Activated naive CD4-positive, alpha-beta T cell treated with anti-CD3 and anti-CD28 coated beads for 36 hours (primary cell): ENCODE measurements around the gene HYOU1. TPM values are rescaled to one million over a fixed set of nuclear protein-coding genes. Genes with fewer than 3 reads are reported as not detected.
"Not testable (repeated sequence)": the region's sequence is repeated elsewhere in the genome, so short reads cannot be mapped to it uniquely, and the experiment has no call there.

Experiments used
- CTCF ChIA-PET: fragments of 350-600 bp; sonication (Branson Sonifier 250); formaldehyde crosslinking; loops from one replicate; lab custom pipeline; 2021; ENCODE audit warnings: antibody characterized with exemption; lab: Charles Lee
- DNase-seq: peaks from one replicate; pipeline ENCODE4 v3.0.0-alpha.2; 2020
- H3K27ac Mint-ChIP-seq: one replicate; pipeline ENCODE4 v1.8.0; 2021; ENCODE audit warnings: mild to moderate bottlenecking, mixed read lengths
- H3K27me3 Mint-ChIP-seq: one replicate; pipeline ENCODE4 v1.8.0; 2021; ENCODE audit warnings: low read depth, mixed read lengths
- H3K36me3 Mint-ChIP-seq: one replicate; pipeline ENCODE4 v1.8.0; 2021; ENCODE audit warnings: low read depth, mixed read lengths
- H3K4me1 Mint-ChIP-seq: one replicate; pipeline ENCODE4 v1.8.0; 2021; ENCODE audit warnings: low read depth, mixed read lengths
- H3K4me3 Mint-ChIP-seq: one replicate; pipeline ENCODE4 v1.8.0; 2021; ENCODE audit warnings: mild to moderate bottlenecking, moderate library complexity, mixed read lengths
- H3K9me3 Mint-ChIP-seq: one replicate; pipeline ENCODE4 v1.8.0; 2021; ENCODE audit warnings: mixed read lengths
- intact Hi-C: fragments of 100-400 bp; cut with micrococcal nuclease; formaldehyde crosslinking; loops from one replicate; pipeline ENCODE4 v1.15.1; 2023
- total RNA-seq, 2 experiments: library from RNA; stranded (reverse); gene quantifications; one replicate each; pipeline ENCODE4 v1.2.3, GENCODE V29; 2021

Gene HYOU1
- total RNA-seq, 2 experiments from 2014 or later: 108 to 116 TPM

DNA sequence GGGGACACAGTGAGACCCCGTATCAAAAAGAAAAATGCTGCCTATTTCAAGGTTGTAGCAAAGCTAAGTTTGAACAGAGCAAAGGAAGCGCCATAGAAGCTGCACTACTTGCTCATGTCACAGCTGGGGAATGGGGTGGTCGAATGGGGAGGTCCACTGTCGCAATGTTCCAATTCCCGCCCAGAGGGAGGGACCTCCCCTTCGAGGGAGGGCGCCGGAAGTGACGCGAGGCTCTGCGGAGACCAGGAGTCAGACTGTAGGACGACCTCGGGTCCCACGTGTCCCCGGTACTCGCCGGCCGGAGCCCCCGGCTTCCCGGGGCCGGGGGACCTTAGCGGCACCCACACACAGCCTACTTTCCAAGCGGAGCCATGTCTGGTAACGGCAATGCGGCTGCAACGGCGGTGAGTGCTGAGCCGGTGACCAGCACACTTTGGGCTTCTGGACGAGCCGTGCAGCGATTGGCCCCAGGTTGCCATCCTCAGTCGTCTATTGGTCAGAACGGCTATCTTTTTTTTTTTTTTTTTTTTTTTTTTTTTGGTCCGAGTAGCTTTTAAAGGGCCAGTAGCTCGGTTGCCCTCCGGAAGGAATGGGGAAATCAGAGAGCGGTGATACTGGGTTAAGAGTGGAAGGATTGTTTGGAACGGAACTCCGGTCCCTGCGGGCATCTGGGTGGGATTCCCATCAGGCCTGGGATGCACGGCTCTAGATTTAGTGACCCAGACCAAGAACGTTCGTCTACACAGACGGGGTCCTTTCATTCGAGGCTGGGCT lies 27.8 kb upstream of the HYOU1 start, which contains the start of gene HMBS:
TSS of gene HMBS (plus strand) at position 219 of the 774 bp plus-strand sequence. CDS start at position 372, 153 bp downstream.
- peaks cover 6% of the 10 kb centered on the region for H3K36me3 Mint-ChIP-seq
- DNase-seq: peak; percentile 94
- peaks cover 21% of the 10 kb centered on the region for H3K4me1 Mint-ChIP-seq
- H3K27me3 Mint-ChIP-seq: no peaks in the 10 kb centered on the region
- H3K27ac Mint-ChIP-seq: peak within 1 kb of the TSS; percentile 96
- CTCF ChIA-PET: interaction anchor here (0.9 to 2.1 kb wide), 6 partner anchors 10 to 236 kb away, joined by 3 to 8 read pairs (median 4); partner anchors contain the start of gene VPS11
- peak within 1 kb of the TSS; percentile 98 for H3K4me3 Mint-ChIP-seq
- H3K9me3 Mint-ChIP-seq: no peaks in the 10 kb centered on the region
- intact Hi-C loops: loop anchor here (1.0 to 2.0 kb wide), 6 partner anchors 10 to 55 kb away; partner anchors contain the start of genes C2CD2L, DPAGT1, HYOU1 and SLC37A4

GRCh38 chr11:119081682-119082260 lies 24.8 kb upstream of the HYOU1 start:
- no peak overlapping the region for H3K27ac Mint-ChIP-seq
- CTCF ChIA-PET: interaction anchor here (1.0 to 1.6 kb wide), 2 partner anchors 10 to 14 kb away, joined by 4 to 5 read pairs; partner anchors contain the start of gene VPS11
- DNase-seq: no peak
- intact Hi-C loops: no loop called here
- peaks cover 7% of the 10 kb centered on the region for H3K36me3 Mint-ChIP-seq
- peaks cover 17% of the 10 kb centered on the region for H3K4me1 Mint-ChIP-seq
- H3K27me3 Mint-ChIP-seq: no peaks in the 10 kb centered on the region
- H3K4me3 Mint-ChIP-seq: no peak overlapping the region
- no peaks in the 10 kb centered on the region for H3K9me3 Mint-ChIP-seq

DNA sequence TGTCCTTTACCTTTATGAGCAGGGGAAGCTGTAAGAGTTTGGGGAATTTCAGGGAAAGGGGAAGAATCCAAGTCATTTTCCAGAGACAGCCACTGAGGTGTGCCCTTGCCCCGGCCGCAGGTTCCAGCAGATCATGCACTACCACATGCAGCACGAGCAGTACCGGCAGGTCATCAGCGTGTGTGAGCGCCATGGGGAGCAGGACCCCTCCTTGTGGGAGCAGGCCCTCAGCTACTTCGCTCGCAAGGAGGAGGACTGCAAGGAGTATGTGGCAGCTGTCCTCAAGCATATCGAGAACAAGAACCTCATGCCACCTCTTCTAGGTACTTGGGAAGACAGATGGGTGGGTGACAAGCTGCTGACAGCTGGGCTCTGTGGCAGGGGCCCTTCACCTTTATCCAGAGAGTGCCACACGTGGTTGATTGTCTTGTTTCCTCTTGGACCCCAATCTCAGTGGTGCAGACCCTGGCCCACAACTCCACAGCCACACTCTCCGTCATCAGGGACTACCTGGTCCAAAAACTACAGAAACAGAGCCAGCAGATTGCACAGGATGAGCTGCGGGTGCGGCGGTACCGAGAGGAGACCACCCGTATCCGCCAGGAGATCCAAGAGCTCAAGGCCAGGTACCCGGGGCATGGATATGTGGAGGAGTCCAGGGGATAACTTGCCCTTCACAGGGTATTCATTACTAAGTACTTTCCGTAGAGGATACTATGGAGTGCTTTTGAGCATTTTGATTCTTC lies 21.8 kb upstream of the HYOU1 start:
- no peaks in the 10 kb centered on the region for H3K9me3 Mint-ChIP-seq
- H3K27me3 Mint-ChIP-seq: no peaks in the 10 kb centered on the region
- no peak overlapping the region for H3K4me3 Mint-ChIP-seq
- intact Hi-C loops: no loop called here
- CTCF ChIA-PET: no interaction called here
- no peak for DNase-seq
- peaks cover 8% of the 10 kb centered on the region for H3K36me3 Mint-ChIP-seq
- no peaks in the 10 kb centered on the region for H3K4me1 Mint-ChIP-seq
- H3K27ac Mint-ChIP-seq: no peak overlapping the region

GRCh38 chr11:119077839-119078238 lies 20.8 kb upstream of the HYOU1 start:
- Mint-ChIP-seq H3K36me3 (peaks cover 11% of the 10 kb centered on the region), H3K4me3 (no peak overlapping the region), H3K27me3 (no peaks in the 10 kb centered on the region), H3K4me1 (no peaks in the 10 kb centered on the region), H3K27ac (no peak overlapping the region), H3K9me3 (no peaks in the 10 kb centered on the region)
- DNase-seq: no peak
- intact Hi-C loops: no loop called here
- CTCF ChIA-PET: no interaction called here

- Mint-ChIP-seq H3K4me1 (peaks cover 37% of the 10 kb centered on the region), H3K36me3 (peaks cover 5% of the 10 kb centered on the region), H3K27me3 (no peaks in the 10 kb centered on the region), H3K4me3 (peak within 1 kb of the TSS; percentile 91), H3K9me3 (no peaks in the 10 kb centered on the region), H3K27ac (peak within 1 kb of the TSS; percentile 96)
- CTCF ChIA-PET: interaction anchor here (0.7 to 2.2 kb wide), 12 partner anchors 12 to 289 kb away, joined by 3 to 13 read pairs (median 4); partner anchors contain the start of gene HMBS
- peak; percentile 99 for DNase-seq
- intact Hi-C loops: loop anchor here (1.0 kb wide), 8 partner anchors 10 to 217 kb away; partner anchors contain the start of genes DPAGT1, HYOU1, NLRX1 and RPS25
Measured at GRCh38 chr11:119067371-119068222, 10.6 kb upstream of the HYOU1 start, which contains the start of gene VPS11. Gene VPS11, plus strand, starts transcription at chr11:119067818. Its CDS starts 6 bp downstream, at chr11:119067824.

GRCh38 chr11:119065369-119065768 lies 8.4 kb upstream of the HYOU1 start:
- H3K4me3 Mint-ChIP-seq: no peak overlapping the region
- intact Hi-C loops: loop anchor here (1.0 kb wide), 2 partner anchors 132 to 258 kb away; no protein-coding TSS in a partner anchor
- no peaks in the 10 kb centered on the region for H3K9me3 Mint-ChIP-seq
- H3K36me3 Mint-ChIP-seq: peaks cover 5% of the 10 kb centered on the region
- CTCF ChIA-PET: interaction anchor here (0.7 to 1.1 kb wide), 4 partner anchors 9 to 44 kb away, joined by 3 to 4 read pairs (median 3); no protein-coding TSS in a partner anchor
- peak overlapping the region; percentile 3 for H3K27ac Mint-ChIP-seq
- peaks cover 40% of the 10 kb centered on the region for H3K4me1 Mint-ChIP-seq
- DNase-seq: peak; percentile 70
- H3K27me3 Mint-ChIP-seq: no peaks in the 10 kb centered on the region

- Mint-ChIP-seq H3K4me3 (no peak overlapping the region), H3K27ac (no peak overlapping the region), H3K9me3 (no peaks in the 10 kb centered on the region), H3K4me1 (peaks cover 34% of the 10 kb centered on the region), H3K36me3 (peaks cover 2% of the 10 kb centered on the region), H3K27me3 (no peaks in the 10 kb centered on the region)
- intact Hi-C loops: no loop called here
- DNase-seq: no peak
- CTCF ChIA-PET: interaction anchor here (0.9 kb wide), 2 partner anchors 44 to 203 kb away, joined by 4 read pairs; no protein-coding TSS in a partner anchor
Measured at GRCh38 chr11:119062779-119063178, 5.8 kb upstream of the HYOU1 start.

GRCh38 chr11:119061256-119061655 lies 4.3 kb upstream of the HYOU1 start:
- H3K27me3 Mint-ChIP-seq: no peaks in the 10 kb centered on the region
- H3K36me3 Mint-ChIP-seq: peaks cover 3% of the 10 kb centered on the region
- H3K4me3 Mint-ChIP-seq: no peak overlapping the region
- H3K27ac Mint-ChIP-seq: no peak overlapping the region
- peaks cover 30% of the 10 kb centered on the region for H3K4me1 Mint-ChIP-seq
- no peaks in the 10 kb centered on the region for H3K9me3 Mint-ChIP-seq
- DNase-seq: no peak
- intact Hi-C loops: no loop called here
- CTCF ChIA-PET: interaction anchor here (1.1 kb wide), 1 partner anchor 30 kb away, joined by 3 read pairs; no protein-coding TSS in a partner anchor

- peaks cover 12% of the 10 kb centered on the region for H3K36me3 Mint-ChIP-seq
- H3K4me1 Mint-ChIP-seq: peaks cover 37% of the 10 kb centered on the region
- H3K9me3 Mint-ChIP-seq, intact Hi-C loops, H3K4me3 Mint-ChIP-seq, DNase-seq, CTCF ChIA-PET, H3K27me3 Mint-ChIP-seq, H3K27ac Mint-ChIP-seq: not testable (repeated sequence)
Measured at GRCh38 chr11:119059128-119059527, 2.1 kb upstream of the HYOU1 start.

GRCh38 chr11:119056421-119056999 lies 495 bp downstream of the HYOU1 start:
- Mint-ChIP-seq H3K27ac (peak overlapping the region; percentile 95), H3K4me1 (peaks cover 59% of the 10 kb centered on the region), H3K36me3 (peaks cover 32% of the 10 kb centered on the region), H3K27me3 (no peaks in the 10 kb centered on the region), H3K4me3 (peak overlapping the region; percentile 98), H3K9me3 (no peaks in the 10 kb centered on the region)
- CTCF ChIA-PET: interaction anchor here (0.6 to 1.7 kb wide), 13 partner anchors 8 to 366 kb away, joined by 3 to 13 read pairs (median 3); partner anchors contain the start of genes DPAGT1 and VPS11
- DNase-seq: peak; percentile 64
- intact Hi-C loops: loop anchor here (2.0 kb wide), 5 partner anchors 38 to 266 kb away; partner anchors contain the start of genes CBL and HINFP
